Retinal pigment epithelial cell (primary cell): ENCODE data around the gene PLCB4.

Source experiments
- DNase-seq: peaks from one replicate; pipeline ENCODE4 v3.0.0-alpha.2; 2010; ENCODE audit warnings: low read depth
- H3K4me3 ChIP-seq: 2 replicates; pipeline ENCODE4 v1.5.1; 2011; ENCODE audit warnings: mild to moderate bottlenecking, low read length, control low read depth, moderate library complexity
- CTCF ChIP-seq: conservative IDR thresholded peaks from 2 replicates; pipeline ENCODE4 v1.5.1; 2011; ENCODE audit warnings: low read depth, low read length, control low read depth, inconsistent platforms

PLCB4 gene

GRCh38 chr20:9172851-9173250, 104.0 kb downstream of the PLCB4 start:
- no peak for TF ChIP-seq CTCF
- H3K4me3 ChIP-seq, result no peak overlapping the region
- no peak for DNase-seq

GRCh38 chr20:9177278-9177677, 108.4 kb downstream of the PLCB4 start:
- DNase-seq, result no peak
- H3K4me3 ChIP-seq, result no peak overlapping the region
- TF ChIP-seq CTCF, result no peak

- no peak for TF ChIP-seq CTCF
- no peak overlapping the region for H3K4me3 ChIP-seq
- DNase-seq, result peak; percentile 56
Observed at GRCh38 chr20:9179193-9179802, 110.4 kb downstream of the PLCB4 start.

- no peak for DNase-seq
Observed at GRCh38 chr20:9179867-9180266, 111.0 kb downstream of the PLCB4 start.

GRCh38 chr20:9180481-9181257, 111.8 kb downstream of the PLCB4 start:
- no peak overlapping the region for H3K4me3 ChIP-seq
- no peak for DNase-seq
- no peak for TF ChIP-seq CTCF

More at GRCh38 chr20:9179867-9180266, 111.0 kb downstream of the PLCB4 start:
- H3K4me3 ChIP-seq, result no peak overlapping the region
- no peak for TF ChIP-seq CTCF

- DNase-seq, result no peak
- H3K4me3 ChIP-seq, result no peak overlapping the region
- no peak for TF ChIP-seq CTCF
Observed at GRCh38 chr20:9185511-9185910, 116.6 kb downstream of the PLCB4 start.

GRCh38 chr20:9186396-9186795, 117.5 kb downstream of the PLCB4 start:
- TF ChIP-seq CTCF, result no peak
- DNase-seq, result no peak
- H3K4me3 ChIP-seq, result no peak overlapping the region
